Measurements from ENCODE around the gene DALRD3. TPM values are rescaled to one million over a fixed set of nuclear protein-coding genes. Genes with fewer than 3 reads are reported as not detected.

DALRD3 gene
- total RNA-seq, 1 donor from 2014 or later = 13.6 TPM

- intact Hi-C loops (cut with DNase I) = loop anchor here (2.0 to 5.0 kb wide), 2 partner anchors 19 to 91 kb away; partner anchors contain the start of gene ARIH2
- peak; percentile 94 for DNase-seq (ENCODE audit: low spot score)
Measured at GRCh38 chr3:49007771-49008528, 10.4 kb downstream of the DALRD3 start.

- DNase-seq (ENCODE audit: low spot score) = peak; percentile 98
- intact Hi-C loops (cut with DNase I) = loop anchor here (2.0 to 5.0 kb wide), 2 partner anchors 18 to 90 kb away; partner anchors contain the start of gene ARIH2
Measured at GRCh38 chr3:49007068-49007770, 11.2 kb downstream of the DALRD3 start, which contains the start of gene WDR6. Gene WDR6 (plus strand): TSS chr3:49007391. CDS start chr3:49007432, 41 bp downstream.

GRCh38 chr3:49006408-49007067 is 11.8 kb downstream of the DALRD3 start:
- intact Hi-C loops (cut with DNase I) = loop anchor here (2.0 to 5.0 kb wide), 2 partner anchors 18 to 89 kb away; partner anchors contain the start of gene ARIH2
- no peak for DNase-seq (ENCODE audit: low spot score)

- no peak for DNase-seq (ENCODE audit: low spot score)
- intact Hi-C loops (cut with DNase I) = loop anchor here (2.0 to 5.0 kb wide), 2 partner anchors 17 to 89 kb away; partner anchors contain the start of gene ARIH2
Measured at GRCh38 chr3:49005998-49006397, 12.4 kb downstream of the DALRD3 start.

GRCh38 chr3:49005303-49005680 is 13.1 kb downstream of the DALRD3 start:
- intact Hi-C loops (cut with DNase I) = loop anchor here (5.0 kb wide), 1 partner anchor 88 kb away; the partner anchor contains the start of gene ARIH2
- DNase-seq (ENCODE audit: low spot score) = no peak

- intact Hi-C loops (cut with DNase I) = loop anchor here (5.0 kb wide), 1 partner anchor 87 kb away; the partner anchor contains the start of gene ARIH2
- DNase-seq (ENCODE audit: low spot score) = no peak
Measured at GRCh38 chr3:49004352-49005302, 13.8 kb downstream of the DALRD3 start.

- DNase-seq (ENCODE audit: low spot score) = no peak
- intact Hi-C loops (cut with DNase I) = no loop called here
Measured at GRCh38 chr3:49001155-49001554, 17.2 kb downstream of the DALRD3 start.

GRCh38 chr3:48999085-48999858 is 19.1 kb downstream of the DALRD3 start:
- intact Hi-C loops (cut with DNase I) = no loop called here
- no peak for DNase-seq (ENCODE audit: low spot score)

GRCh38 chr3:48997714-48998637 is 20.4 kb downstream of the DALRD3 start:
- intact Hi-C loops (cut with DNase I) = no loop called here
- DNase-seq (ENCODE audit: low spot score) = no peak

- DNase-seq (ENCODE audit: low spot score) = no peak
- intact Hi-C loops (cut with DNase I) = no loop called here
Measured at GRCh38 chr3:48997102-48997635, 21.2 kb downstream of the DALRD3 start.

GRCh38 chr3:48996640-48997039 is 21.7 kb downstream of the DALRD3 start:
- intact Hi-C loops (cut with DNase I) = no loop called here
- no peak for DNase-seq (ENCODE audit: low spot score)

GRCh38 chr3:48993834-48994233 is 24.5 kb downstream of the DALRD3 start:
- intact Hi-C loops (cut with DNase I) = no loop called here
- DNase-seq (ENCODE audit: low spot score) = no peak

GRCh38 chr3:48991851-48992545 is 26.4 kb downstream of the DALRD3 start:
- intact Hi-C loops (cut with DNase I) = no loop called here
- DNase-seq (ENCODE audit: low spot score) = no peak

- no peak for DNase-seq (ENCODE audit: low spot score)
- intact Hi-C loops (cut with DNase I) = no loop called here
Measured at GRCh38 chr3:48990636-48991469, 27.5 kb downstream of the DALRD3 start.
